HG03571 (cell line): ENCODE results near the gene AIDA.
"Not testable (repeated sequence)": the region's sequence is repeated elsewhere in the genome, so short reads cannot be mapped to it uniquely, and the experiment has no call there.

Experiments
- ATAC-seq: cut with Tn5 transposase; IDR thresholded peaks from one replicate; pipeline ENCODE4 v1.9.1; 2021; ENCODE audit not compliant: unreplicated experiment

AIDA gene

GRCh38 chr1:222713091-222713961 is 1.0 kb upstream of the AIDA start:
- peak; percentile 59 for ATAC-seq

- peak; percentile 34 for ATAC-seq
These were observed 705 bp downstream of the AIDA start for GRCh38 chr1:222711319-222712252.

GRCh38 chr1:222709700-222710153 is 2.6 kb downstream of the AIDA start:
- ATAC-seq, result no peak

- ATAC-seq, result no peak
These were observed 5.5 kb downstream of the AIDA start for GRCh38 chr1:222706815-222707214.

DNA sequence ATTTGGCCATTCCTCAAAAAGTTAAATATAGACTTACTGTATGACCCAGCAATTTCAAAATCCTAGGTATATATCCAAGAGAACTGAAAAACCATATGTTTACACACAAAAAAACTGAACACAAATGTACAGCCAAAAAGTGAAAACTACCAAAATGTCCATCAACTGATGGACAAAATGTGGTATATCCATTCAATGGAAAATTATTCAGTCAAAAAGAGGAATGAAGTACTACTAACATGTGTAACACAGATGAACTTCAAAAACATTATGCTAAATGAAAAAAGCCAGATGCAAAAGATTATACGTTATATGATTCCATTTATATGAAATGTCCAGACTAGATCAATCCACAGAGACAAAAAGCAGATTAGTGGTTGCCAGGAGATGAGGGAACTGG is 8.0 kb downstream of the AIDA start:
- no peak for ATAC-seq

GRCh38 chr1:222702210-222702609 is 10.1 kb downstream of the AIDA start:
- ATAC-seq, result no peak

- no peak for ATAC-seq
These were observed 14.5 kb downstream of the AIDA start for GRCh38 chr1:222697826-222698225.

DNA sequence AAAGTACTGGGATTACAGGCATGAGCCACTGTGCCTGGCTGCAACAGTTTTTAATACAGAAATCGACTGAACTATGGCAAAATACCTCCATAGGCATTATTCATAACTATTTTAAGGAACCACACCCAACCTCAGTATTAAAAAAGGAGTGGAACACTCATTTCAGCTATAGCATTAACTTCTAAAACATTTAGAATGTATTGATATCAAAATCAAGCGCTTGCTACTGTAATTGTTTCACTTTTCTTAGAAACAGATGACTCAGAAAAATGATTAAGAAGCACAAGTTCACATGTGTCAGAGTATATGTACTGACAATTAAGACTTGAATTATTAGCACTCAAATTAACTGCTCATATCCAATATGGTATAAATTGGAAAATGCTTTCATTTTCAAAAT is 15.1 kb downstream of the AIDA start:
- no peak for ATAC-seq

GRCh38 chr1:222696741-222697140 is 15.6 kb downstream of the AIDA start:
- ATAC-seq, result no peak

- no peak for ATAC-seq
These were observed 17.4 kb downstream of the AIDA start for GRCh38 chr1:222694927-222695326.

DNA sequence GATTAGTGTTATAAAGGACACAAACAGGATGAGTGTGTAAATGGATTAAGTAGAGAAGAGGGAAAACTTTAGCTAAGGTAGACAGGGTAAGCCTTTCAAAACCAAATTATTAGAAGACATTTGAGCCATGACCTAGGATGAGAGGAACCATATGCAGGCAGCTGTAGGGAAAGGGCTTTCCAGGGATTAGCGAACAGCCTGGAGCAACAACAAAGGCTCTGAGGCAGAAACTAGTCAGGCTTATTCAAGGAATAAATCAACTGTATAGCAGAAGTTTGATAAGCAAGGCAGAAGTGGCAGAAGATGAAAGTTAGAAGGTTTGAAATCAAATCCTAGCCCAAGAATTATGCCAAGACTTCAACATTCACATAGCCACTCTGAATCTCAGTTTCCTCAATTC is 21.3 kb downstream of the AIDA start:
- ATAC-seq, result no peak

- ATAC-seq, result no peak
These were observed 32.2 kb downstream of the AIDA start for GRCh38 chr1:222680080-222680479.

- ATAC-seq, result no peak
These were observed 42.2 kb downstream of the AIDA start for GRCh38 chr1:222670110-222670509.

GRCh38 chr1:222669107-222669506 is 43.2 kb downstream of the AIDA start:
- not testable (repeated sequence) for ATAC-seq

GRCh38 chr1:222668184-222668583 is 44.1 kb downstream of the AIDA start:
- not testable (repeated sequence) for ATAC-seq

GRCh38 chr1:222665964-222666363 is 46.3 kb downstream of the AIDA start:
- ATAC-seq, result no peak

- no peak for ATAC-seq
These were observed 48.8 kb downstream of the AIDA start for GRCh38 chr1:222663431-222663934.

- ATAC-seq, result no peak
These were observed 54.4 kb downstream of the AIDA start for GRCh38 chr1:222657899-222658298.

DNA sequence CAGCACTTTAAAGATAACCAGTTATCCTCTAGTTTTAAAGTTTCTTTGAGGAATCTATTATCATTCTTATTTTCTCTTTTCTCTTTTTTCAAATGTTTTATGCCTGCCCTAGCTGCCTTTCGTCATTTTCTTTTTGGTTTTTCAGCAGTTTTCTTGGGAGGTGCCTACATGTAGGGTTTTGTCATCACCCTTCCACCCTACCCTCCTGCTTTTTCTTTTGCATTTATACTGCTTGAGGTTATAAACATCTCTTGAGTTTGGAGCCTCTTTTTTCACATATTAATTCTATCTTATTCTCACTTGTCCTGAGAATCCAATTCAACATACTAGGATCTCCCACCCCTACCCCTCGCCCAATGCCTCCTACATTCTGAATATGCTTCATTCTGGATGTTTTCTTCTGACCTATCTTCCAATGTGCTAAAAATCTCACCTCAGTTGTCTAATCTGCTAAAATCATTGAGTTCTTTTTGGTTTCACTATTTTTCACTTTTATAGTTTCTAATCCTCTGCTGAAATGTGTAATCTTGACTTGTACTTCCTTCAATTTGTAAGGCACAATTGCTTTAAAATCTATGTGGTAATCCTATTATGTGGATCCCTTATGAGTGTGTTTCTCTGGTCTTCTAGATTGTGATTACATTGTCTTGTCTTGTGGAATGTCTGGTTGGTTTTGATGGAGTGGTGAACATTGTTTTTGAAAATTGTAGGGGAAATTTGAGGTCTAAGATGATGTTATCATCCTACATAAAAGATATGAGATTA is 55.7 kb downstream of the AIDA start:
- ATAC-seq, result no peak

DNA sequence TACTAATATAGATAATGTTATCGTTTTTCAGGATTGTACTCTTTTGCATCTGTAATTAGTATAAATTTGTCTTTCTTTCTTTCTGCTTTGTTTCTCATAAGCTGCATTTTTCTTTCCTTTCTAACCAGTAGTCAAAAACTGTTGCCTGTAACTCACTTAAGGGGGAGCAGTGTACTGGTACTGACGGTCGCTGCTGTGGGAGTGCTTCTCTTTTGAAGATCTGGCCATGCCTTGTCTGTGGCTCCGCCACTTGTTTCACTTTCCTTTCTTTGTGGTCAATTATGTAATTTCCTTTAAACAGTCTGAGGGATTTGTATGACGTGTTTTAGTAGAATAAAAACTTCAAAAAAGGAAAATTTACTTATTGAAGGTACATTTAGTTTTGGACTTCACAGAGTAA is 57.4 kb downstream of the AIDA start:
- peak; percentile 95 for ATAC-seq
